Vagina (tissue), 2 donors: ENCODE data around the gene NINJ2. TPM values are rescaled to one million over a fixed set of nuclear protein-coding genes. Genes with fewer than 3 reads are reported as not detected.

Experiments
- DNase-seq, 2 donors: peaks; one replicate each; pipeline ENCODE4 v3.0.0-alpha.2; 2017; ENCODE audit errors: extremely low spot score in 2 of 2
- H3K27ac ChIP-seq: fragments of 200-600 bp; sonication (generic); one replicate; pipeline ENCODE4 v1.5.1; 2019
- H3K27me3 ChIP-seq: fragments of 200-600 bp; sonication (generic); one replicate; pipeline ENCODE4 v1.5.1; 2019
- H3K36me3 ChIP-seq, 2 donors: fragments of 200-600 bp; sonication (generic); one replicate each; pipeline ENCODE4 v1.5.1; 2017 to 2019
- H3K4me1 ChIP-seq: fragments of 200-600 bp; sonication (generic); one replicate; pipeline ENCODE4 v1.5.1; 2019
- H3K4me3 ChIP-seq, 2 donors: fragments of 200-600 bp; sonication (generic); 1 replicate in 1 of 2; 2 replicates in 1 of 2; pipeline ENCODE4 v1.5.1; 2016 to 2019
- H3K9me3 ChIP-seq: fragments of 200-600 bp; sonication (generic); one replicate; pipeline ENCODE4 v1.5.1; 2019
- CTCF ChIP-seq, 3 experiments: fragments of 450-650 bp in 2 of 3; fragments of 200-600 bp in 1 of 3; sonication (generic) in 1 of 3; IDR thresholded peaks; one replicate each; pipeline ENCODE4 v1.5.1; 2017 to 2019; ENCODE audit warnings: antibody characterized with exemption in 3 of 3, mild to moderate bottlenecking in 2 of 3, moderate library complexity in 2 of 3
- POLR2A ChIP-seq, 2 donors: fragments of 450-650 bp; IDR thresholded peaks; one replicate each; pipeline ENCODE4 v1.6.1; 2017; ENCODE audit warnings: antibody characterized with exemption in 2 of 2, mild to moderate bottlenecking in 2 of 2, moderate library complexity in 2 of 2
- POLR2AphosphoS5 ChIP-seq, 2 donors: sonication (generic); formaldehyde crosslinking; IDR thresholded peaks; one replicate each; pipeline ENCODE4 v1.9.0; 2017; ENCODE audit warnings: antibody characterized with exemption in 2 of 2, mild to moderate bottlenecking in 2 of 2, low read depth in 1 of 2; ENCODE audit not compliant: insufficient read depth in 1 of 2
- intact Hi-C: fragments of 100-400 bp; cut with DNase I; formaldehyde crosslinking; loops from one replicate; pipeline ENCODE4 v1.15.1; 2023
- total RNA-seq: library from RNA; depleted of rRNA; stranded (reverse); fragments of >200 nt; gene quantifications from one replicate; pipeline ENCODE4 v1.2.3, GENCODE V29; 2016

The NINJ2 gene
- total RNA-seq, 1 donor from 2014 or later, result 23.8 TPM

GRCh38 chr12:678747-679712 lies 15.8 kb upstream of the NINJ2 start:
- no peak overlapping the region for H3K4me3 ChIP-seq
- H3K27ac ChIP-seq, result no peak overlapping the region
- H3K27me3 ChIP-seq, result no peaks in the 10 kb centered on the region
- no peak for TF ChIP-seq POLR2AphosphoS5 (IDR thresholded peaks at IDR 0.05; ENCODE audit: insufficient read depth in 1 of 2, low read depth in 1 of 2)
- no peak for TF ChIP-seq CTCF (IDR thresholded peaks at IDR 0.05)
- no peak for TF ChIP-seq POLR2A (IDR thresholded peaks at IDR 0.05)
- H3K9me3 ChIP-seq, result no peaks in the 10 kb centered on the region
- no peaks in the 10 kb centered on the region for H3K4me1 ChIP-seq
- no peaks in the 10 kb centered on the region for H3K36me3 ChIP-seq
- intact Hi-C loops, result no loop called here
- no peak for DNase-seq

GRCh38 chr12:675562-675961 lies 12.3 kb upstream of the NINJ2 start:
- no peaks in the 10 kb centered on the region for H3K9me3 ChIP-seq
- TF ChIP-seq POLR2AphosphoS5 (IDR thresholded peaks at IDR 0.05; ENCODE audit: insufficient read depth in 1 of 2, low read depth in 1 of 2) (no peak), CTCF (IDR thresholded peaks at IDR 0.05) (no peak), POLR2A (IDR thresholded peaks at IDR 0.05) (no peak)
- H3K4me3 ChIP-seq, result no peak overlapping the region
- H3K27ac ChIP-seq, result no peak overlapping the region
- no peaks in the 10 kb centered on the region for H3K4me1 ChIP-seq
- H3K27me3 ChIP-seq, result no peaks in the 10 kb centered on the region
- intact Hi-C loops, result no loop called here
- no peak for DNase-seq
- H3K36me3 ChIP-seq, result no peaks in the 10 kb centered on the region

GRCh38 chr12:674272-674781 lies 11.1 kb upstream of the NINJ2 start:
- H3K36me3 ChIP-seq, result no peaks in the 10 kb centered on the region
- H3K4me3 ChIP-seq, result no peak overlapping the region
- H3K27ac ChIP-seq, result no peak overlapping the region
- no peaks in the 10 kb centered on the region for H3K27me3 ChIP-seq
- intact Hi-C loops, result no loop called here
- H3K9me3 ChIP-seq, result no peaks in the 10 kb centered on the region
- no peak for DNase-seq
- H3K4me1 ChIP-seq, result no peaks in the 10 kb centered on the region
- TF ChIP-seq POLR2A (IDR thresholded peaks at IDR 0.05) (no peak), POLR2AphosphoS5 (IDR thresholded peaks at IDR 0.05; ENCODE audit: insufficient read depth in 1 of 2, low read depth in 1 of 2) (no peak), CTCF (IDR thresholded peaks at IDR 0.05) (no peak)

GRCh38 chr12:673849-674248 lies 10.6 kb upstream of the NINJ2 start:
- intact Hi-C loops, result no loop called here
- TF ChIP-seq CTCF (IDR thresholded peaks at IDR 0.05) (no peak), POLR2A (IDR thresholded peaks at IDR 0.05) (no peak), POLR2AphosphoS5 (IDR thresholded peaks at IDR 0.05; ENCODE audit: insufficient read depth in 1 of 2, low read depth in 1 of 2) (no peak)
- no peak for DNase-seq
- H3K4me1 ChIP-seq, result no peaks in the 10 kb centered on the region
- H3K27me3 ChIP-seq, result no peaks in the 10 kb centered on the region
- no peak overlapping the region for H3K4me3 ChIP-seq
- no peaks in the 10 kb centered on the region for H3K36me3 ChIP-seq
- H3K9me3 ChIP-seq, result no peaks in the 10 kb centered on the region
- H3K27ac ChIP-seq, result no peak overlapping the region

- Histone ChIP-seq H3K4me1 (no peaks in the 10 kb centered on the region), H3K9me3 (no peaks in the 10 kb centered on the region), H3K27ac (no peak overlapping the region), H3K36me3 (no peaks in the 10 kb centered on the region), H3K4me3 (no peak overlapping the region), H3K27me3 (no peaks in the 10 kb centered on the region)
- DNase-seq, result no peak
- intact Hi-C loops, result no loop called here
- TF ChIP-seq POLR2A (IDR thresholded peaks at IDR 0.05), result no peak
- no peak for TF ChIP-seq CTCF (IDR thresholded peaks at IDR 0.05)
- TF ChIP-seq POLR2AphosphoS5 (IDR thresholded peaks at IDR 0.05; ENCODE audit: insufficient read depth in 1 of 2, low read depth in 1 of 2), result no peak
Measured at GRCh38 chr12:669576-669945, 6.3 kb upstream of the NINJ2 start.
